Pancreas (tissue), 10 donors: ENCODE results near the gene NPTXR. TPM values are rescaled to one million over a fixed set of nuclear protein-coding genes. Genes with fewer than 3 reads are reported as not detected.

Source experiments
- ATAC-seq, 4 donors: fragments of 200-7000 bp; cut with Tn5 transposase; one replicate each; pipeline versions ENCODE4 v1.8.0 to v1.9.1; 2020; ENCODE audit warnings: mild to moderate bottlenecking in 4 of 4, moderate library complexity in 4 of 4
- DNase-seq, 6 donors: peaks; one replicate each; pipeline ENCODE4 v3.0.0-alpha.2; 2020
- FAIRE-seq: peaks from 2 replicates; lab custom pipeline; 2012; peaks lifted over from hg19 to GRCh38; lab: Jason Lieb, UNC
- H3K27ac ChIP-seq, 4 donors: fragments of 200-600 bp; sonication (generic); 1 replicate in 3 of 4; 2 replicates in 1 of 4; pipeline versions ENCODE4 v1.5.0 to v1.8.0; 2020
- H3K27me3 ChIP-seq, 4 donors: fragments of 200-600 bp; one replicate each; pipeline ENCODE4 v1.8.0; 2021
- H3K36me3 ChIP-seq, 3 donors: fragments of 200-600 bp; sonication (generic) in 1 of 3; one replicate each; pipeline versions ENCODE4 v1.5.0 to v1.8.0; 2020 to 2021
- H3K4me1 ChIP-seq, 3 donors: fragments of 200-600 bp; one replicate each; pipeline ENCODE4 v1.8.0; 2021
- H3K4me3 ChIP-seq, 4 donors: fragments of 200-600 bp; sonication (generic) in 2 of 4; one replicate each; pipeline versions ENCODE4 v1.5.0 to v1.8.0; 2020 to 2021
- H3K9me3 ChIP-seq, 4 donors: fragments of 200-600 bp; one replicate each; pipeline ENCODE4 v1.8.0; 2021
- CTCF ChIP-seq, 4 donors: fragments of 200-600 bp; sonication (generic) in 3 of 4; IDR thresholded peaks; one replicate each; pipeline versions ENCODE4 v1.5.0 to v1.8.0; 2021; ENCODE audit warnings: antibody characterized with exemption in 4 of 4
- whole genome bisulfite sequencing, 2 donors: extraction: QIAGEN DNeasy Blood & Tissue Kit; methylation state at CpG; one replicate each; pipeline ENCODE4 v1.1.7; 2013; 5-methylcytosine and 5-hydroxymethylcytosine counted together
- intact Hi-C, 3 donors: fragments of 100-400 bp; cut with DNase I; formaldehyde crosslinking; loops; one replicate each; pipeline versions ENCODE4 v1.11.1 to v1.14.2; 2022
- polyA plus RNA-seq, 2 donors: library from polyadenylated mRNA; stranded (reverse); fragments of 200-250 nt; gene quantifications; one replicate each; pipeline ENCODE4 v1.2.3, GENCODE V29; 2013
- total RNA-seq, 6 donors: library from RNA; stranded (reverse); fragmentation: NEBNext Ultra II Directional in 4 of 6; extraction: Animal tissue kit (Norgen Biotek cat#: 25700) in 4 of 6; gene quantifications; one replicate each; pipeline versions ENCODE4 v1.2.1 to v1.2.4, GENCODE V29; 2021 to 2023
- donor health status: healthy with polysubstance abuse.
- donor health status: DM: no; HTN: no; CAD: no; lungs with moderate emphysema.
- donor health status: DM: no; HTN: no; CAD: no.
- donor health status: control.
- donor health status: control.
- donor health status: Bipolar disorder and iron deficiency.
- donor health status: DM: yes; HTN: yes; CAD: no.
- donor health status: DM: no; HTN: no; CAD: no.
- donor health status: DM: no; HTN: no; CAD: no.
- donor health status: DM: yes; HTN: yes; CAD: no.

NPTXR gene
- total and polyA plus RNA-seq, 8 donors = 3.0 to 11.0 (median 5.3) TPM

GRCh38 chr22:38861927-38862326, 18.1 kb upstream of the NPTXR start:
- H3K4me1 ChIP-seq = peaks cover 10 to 14% (median 14%) of the 10 kb centered on the region in 3 donors
- DNase-seq (no peak), FAIRE-seq (no peak), ATAC-seq (no peak)
- intact Hi-C loops = loop anchor here in 2 of 3 donors (10.0 kb wide), 2 partner anchors 253 to 263 kb away; no protein-coding TSS in a partner anchor
- no peak overlapping the region for H3K27ac ChIP-seq
- no peak for TF ChIP-seq CTCF (IDR thresholded peaks at IDR 0.05)
- peaks cover 0 to 8% (median 3%) of the 10 kb centered on the region in 3 donors for H3K36me3 ChIP-seq
- H3K4me3 ChIP-seq = no peak overlapping the region
- H3K9me3 ChIP-seq = no peaks in the 10 kb centered on the region
- no peaks in the 10 kb centered on the region for H3K27me3 ChIP-seq
- 73 to 78% methylated on average over 12 of the region's 12 CpGs for WGBS, 2 donors

- WGBS, 2 donors = 52 to 57% methylated on average over 13 of the region's 13 CpGs
- intact Hi-C loops = loop anchor here in 2 of 3 donors (10.0 kb wide), 2 partner anchors 253 to 263 kb away; no protein-coding TSS in a partner anchor
- H3K4me1 ChIP-seq = peaks cover 10 to 14% (median 14%) of the 10 kb centered on the region in 3 donors
These were observed 17.5 kb upstream of the NPTXR start for GRCh38 chr22:38861170-38861876.

GRCh38 chr22:38860283-38861169, 16.7 kb upstream of the NPTXR start:
- Histone ChIP-seq H3K9me3 (no peaks in the 10 kb centered on the region), H3K36me3 (no peaks in the 10 kb centered on the region), H3K27ac (no peak overlapping the region), H3K4me1 (peaks cover 10 to 14% (median 14%) of the 10 kb centered on the region in 3 donors), H3K27me3 (no peaks in the 10 kb centered on the region), H3K4me3 (no peak overlapping the region)
- ATAC-seq = peak in 1 of 4 donors; percentile 20
- 55 to 57% methylated on average over 23 of the region's 23 CpGs for WGBS, 2 donors
- peak in 1 of 6 donors; percentile 74 for DNase-seq
- FAIRE-seq = no peak
- no peak for TF ChIP-seq CTCF (IDR thresholded peaks at IDR 0.05)
- intact Hi-C loops = loop anchor here in 2 of 3 donors (10.0 kb wide), 2 partner anchors 254 to 264 kb away; no protein-coding TSS in a partner anchor

More at GRCh38 chr22:38861170-38861876, 17.5 kb upstream of the NPTXR start:
- no peaks in the 10 kb centered on the region for H3K27me3 ChIP-seq
- no peak for FAIRE-seq
- H3K27ac ChIP-seq = no peak overlapping the region
- H3K36me3 ChIP-seq = peaks cover 0 to 3% (median 0%) of the 10 kb centered on the region in 3 donors
- no peak overlapping the region for H3K4me3 ChIP-seq
- DNase-seq = peak in 1 of 6 donors; percentile 37
- H3K9me3 ChIP-seq = no peaks in the 10 kb centered on the region
- no peak for TF ChIP-seq CTCF (IDR thresholded peaks at IDR 0.05)
- no peak for ATAC-seq

GRCh38 chr22:38859581-38860282, 15.9 kb upstream of the NPTXR start:
- intact Hi-C loops = loop anchor here in 2 of 3 donors (10.0 kb wide), 2 partner anchors 255 to 265 kb away; no protein-coding TSS in a partner anchor
- Histone ChIP-seq H3K4me3 (no peak overlapping the region), H3K27ac (no peak overlapping the region), H3K36me3 (no peaks in the 10 kb centered on the region), H3K9me3 (no peaks in the 10 kb centered on the region), H3K4me1 (peaks cover 6 to 9% (median 7%) of the 10 kb centered on the region in 3 donors), H3K27me3 (no peaks in the 10 kb centered on the region)
- ATAC-seq = no peak
- FAIRE-seq = no peak
- WGBS, 2 donors = 79 to 82% methylated on average over 14 of the region's 14 CpGs
- no peak for DNase-seq
- no peak for TF ChIP-seq CTCF (IDR thresholded peaks at IDR 0.05)
